NB4 (cell line): ENCODE measurements around the gene FOCAD.

Source experiments
- MYC ChIP-seq: IDR thresholded peaks from 2 replicates; pipeline ENCODE4 v1.6.1; 2011; ENCODE audit warnings: low read depth, low read length
- POLR2A ChIP-seq: IDR thresholded peaks from 2 replicates; pipeline ENCODE4 v1.6.1; 2011; ENCODE audit warnings: mild to moderate bottlenecking; ENCODE audit not compliant: insufficient read length; ENCODE audit errors: extremely low read depth
- TF ChIP-seq, protein P1 (sequence below): IDR thresholded peaks from one replicate; pipeline ENCODE4 v1.5.1; 2012; ENCODE audit warnings: low read depth, low read length
- TF ChIP-seq, protein P2 (sequence below): IDR thresholded peaks from 2 replicates; pipeline ENCODE4 v1.6.1; 2011; ENCODE audit warnings: low read depth, low read length

GRCh38 chr9:20925256-20926045 lies 241.4 kb downstream of the FOCAD start:
- TF ChIP-seq, protein P1, sequence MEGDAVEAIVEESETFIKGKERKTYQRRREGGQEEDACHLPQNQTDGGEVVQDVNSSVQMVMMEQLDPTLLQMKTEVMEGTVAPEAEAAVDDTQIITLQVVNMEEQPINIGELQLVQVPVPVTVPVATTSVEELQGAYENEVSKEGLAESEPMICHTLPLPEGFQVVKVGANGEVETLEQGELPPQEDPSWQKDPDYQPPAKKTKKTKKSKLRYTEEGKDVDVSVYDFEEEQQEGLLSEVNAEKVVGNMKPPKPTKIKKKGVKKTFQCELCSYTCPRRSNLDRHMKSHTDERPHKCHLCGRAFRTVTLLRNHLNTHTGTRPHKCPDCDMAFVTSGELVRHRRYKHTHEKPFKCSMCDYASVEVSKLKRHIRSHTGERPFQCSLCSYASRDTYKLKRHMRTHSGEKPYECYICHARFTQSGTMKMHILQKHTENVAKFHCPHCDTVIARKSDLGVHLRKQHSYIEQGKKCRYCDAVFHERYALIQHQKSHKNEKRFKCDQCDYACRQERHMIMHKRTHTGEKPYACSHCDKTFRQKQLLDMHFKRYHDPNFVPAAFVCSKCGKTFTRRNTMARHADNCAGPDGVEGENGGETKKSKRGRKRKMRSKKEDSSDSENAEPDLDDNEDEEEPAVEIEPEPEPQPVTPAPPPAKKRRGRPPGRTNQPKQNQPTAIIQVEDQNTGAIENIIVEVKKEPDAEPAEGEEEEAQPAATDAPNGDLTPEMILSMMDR: no peak
- no peak for TF ChIP-seq MYC
- no peak for TF ChIP-seq POLR2A
- TF ChIP-seq, protein P2, sequence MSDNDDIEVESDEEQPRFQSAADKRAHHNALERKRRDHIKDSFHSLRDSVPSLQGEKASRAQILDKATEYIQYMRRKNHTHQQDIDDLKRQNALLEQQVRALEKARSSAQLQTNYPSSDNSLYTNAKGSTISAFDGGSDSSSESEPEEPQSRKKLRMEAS: no peak
